Body of pancreas (tissue), 4 donors: Measurements from ENCODE around the gene C6orf89. TPM values are rescaled to one million over a fixed set of nuclear protein-coding genes. Genes with fewer than 3 reads are reported as not detected.

Experiments
- ATAC-seq: fragments of 150-250 bp; one replicate; pipeline ENCODE4 v1.9.1; 2016
- DNase-seq, 4 donors: peaks; one replicate each; pipeline ENCODE4 v3.0.0-alpha.2; 2019
- H3K27ac ChIP-seq, 4 donors: fragments of 200-600 bp; sonication (generic); 1 replicate in 3 of 4; 2 replicates in 1 of 4; pipeline versions ENCODE4 v1.5.1 to v1.6.1; 2016 to 2019; ENCODE audit warnings: mild to moderate bottlenecking in 1 of 4, mixed read lengths in 1 of 4, moderate library complexity in 1 of 4
- H3K27me3 ChIP-seq, 2 donors: fragments of 200-600 bp; sonication (generic); one replicate each; pipeline ENCODE4 v1.6.0; 2016; ENCODE audit warnings: mild to moderate bottlenecking in 1 of 2
- H3K36me3 ChIP-seq, 2 donors: fragments of 200-600 bp; sonication (generic); replicated peaks in 1 of 2; 2 replicates each; pipeline ENCODE4 v1.5.1; 2016; ENCODE audit warnings: low read depth in 2 of 2; ENCODE audit not compliant: insufficient read depth in 1 of 2
- H3K4me1 ChIP-seq: fragments of 200-600 bp; sonication (generic); one replicate; pipeline ENCODE4 v1.6.0; 2016
- H3K4me3 ChIP-seq, 2 donors: fragments of 200-600 bp; sonication (generic); 1 replicate in 1 of 2; 2 replicates in 1 of 2; pipeline ENCODE4 v1.5.1; 2016 to 2019
- H3K9me3 ChIP-seq, 3 donors: fragments of 200-600 bp; sonication (generic); 1 replicate in 2 of 3; 2 replicates in 1 of 3; pipeline ENCODE4 v1.5.1; 2016
- POLR2A ChIP-seq, 3 donors: fragments of 450-650 bp; IDR thresholded peaks; one replicate each; pipeline ENCODE4 v1.6.1; 2016; ENCODE audit warnings: antibody characterized with exemption in 3 of 3, mild to moderate bottlenecking in 2 of 3
- WGBS, 2 donors: methylation state at CpG; one replicate each; pipeline ENCODE4 v1.1.5; 2017; 5-methylcytosine and 5-hydroxymethylcytosine counted together
- intact Hi-C: fragments of 100-400 bp; cut with DNase I; formaldehyde crosslinking; loops from one replicate; pipeline ENCODE4 v1.15.1; 2023
- total RNA-seq, 2 donors: library from RNA; depleted of rRNA; stranded (reverse); fragments of >200 nt; gene quantifications; one replicate each; pipeline ENCODE4 v1.1.0, GENCODE V29; 2016
- TF ChIP-seq, protein P1 (sequence below), 7 experiments: fragments of 450-650 bp in 4 of 7; fragments of 200-600 bp in 3 of 7; sonication (generic) in 3 of 7; IDR thresholded peaks; one replicate each; pipeline ENCODE4 v1.5.1; 2016 to 2019; ENCODE audit warnings: antibody characterized with exemption in 7 of 7

C6orf89 gene
- total RNA-seq, 2 donors from 2014 or later: 16.5 to 25.7 TPM

DNA sequence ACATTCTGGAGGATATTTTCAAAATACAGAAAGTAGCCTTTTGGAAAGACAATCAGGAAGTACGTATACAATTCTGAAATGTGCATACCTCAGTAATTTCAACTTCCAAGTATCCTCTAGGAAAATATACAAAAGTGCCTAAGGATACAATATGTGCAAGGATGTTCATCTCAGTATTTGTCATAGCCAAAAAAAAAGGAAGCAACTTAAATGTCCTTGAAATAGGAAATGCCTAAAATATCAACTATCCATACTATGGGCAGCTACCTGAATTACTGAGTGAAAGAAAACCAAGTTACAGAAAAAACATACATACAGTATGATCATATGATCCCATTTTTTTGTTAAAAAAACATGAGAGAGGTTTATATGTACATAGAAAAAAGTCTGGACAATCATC is 12.6 kb upstream of the C6orf89 start:
- H3K9me3 ChIP-seq: no peaks in the 10 kb centered on the region
- H3K4me3 ChIP-seq: no peak overlapping the region
- TF ChIP-seq, protein P1, sequence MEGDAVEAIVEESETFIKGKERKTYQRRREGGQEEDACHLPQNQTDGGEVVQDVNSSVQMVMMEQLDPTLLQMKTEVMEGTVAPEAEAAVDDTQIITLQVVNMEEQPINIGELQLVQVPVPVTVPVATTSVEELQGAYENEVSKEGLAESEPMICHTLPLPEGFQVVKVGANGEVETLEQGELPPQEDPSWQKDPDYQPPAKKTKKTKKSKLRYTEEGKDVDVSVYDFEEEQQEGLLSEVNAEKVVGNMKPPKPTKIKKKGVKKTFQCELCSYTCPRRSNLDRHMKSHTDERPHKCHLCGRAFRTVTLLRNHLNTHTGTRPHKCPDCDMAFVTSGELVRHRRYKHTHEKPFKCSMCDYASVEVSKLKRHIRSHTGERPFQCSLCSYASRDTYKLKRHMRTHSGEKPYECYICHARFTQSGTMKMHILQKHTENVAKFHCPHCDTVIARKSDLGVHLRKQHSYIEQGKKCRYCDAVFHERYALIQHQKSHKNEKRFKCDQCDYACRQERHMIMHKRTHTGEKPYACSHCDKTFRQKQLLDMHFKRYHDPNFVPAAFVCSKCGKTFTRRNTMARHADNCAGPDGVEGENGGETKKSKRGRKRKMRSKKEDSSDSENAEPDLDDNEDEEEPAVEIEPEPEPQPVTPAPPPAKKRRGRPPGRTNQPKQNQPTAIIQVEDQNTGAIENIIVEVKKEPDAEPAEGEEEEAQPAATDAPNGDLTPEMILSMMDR (IDR thresholded peaks at IDR 0.05): no peak
- no peak for TF ChIP-seq POLR2A (IDR thresholded peaks at IDR 0.05)
- no peak for DNase-seq
- H3K27me3 ChIP-seq: no peaks in the 10 kb centered on the region
- peaks cover 13% of the 10 kb centered on the region for H3K4me1 ChIP-seq
- 87 to 92% methylated on average over 1 of the region's 1 CpG for WGBS, 2 donors
- no peaks in the 10 kb centered on the region for H3K36me3 ChIP-seq
- intact Hi-C loops: no loop called here
- peak overlapping the region in 1 of 4 donors; percentile 95 for H3K27ac ChIP-seq
- no peak for ATAC-seq

DNA sequence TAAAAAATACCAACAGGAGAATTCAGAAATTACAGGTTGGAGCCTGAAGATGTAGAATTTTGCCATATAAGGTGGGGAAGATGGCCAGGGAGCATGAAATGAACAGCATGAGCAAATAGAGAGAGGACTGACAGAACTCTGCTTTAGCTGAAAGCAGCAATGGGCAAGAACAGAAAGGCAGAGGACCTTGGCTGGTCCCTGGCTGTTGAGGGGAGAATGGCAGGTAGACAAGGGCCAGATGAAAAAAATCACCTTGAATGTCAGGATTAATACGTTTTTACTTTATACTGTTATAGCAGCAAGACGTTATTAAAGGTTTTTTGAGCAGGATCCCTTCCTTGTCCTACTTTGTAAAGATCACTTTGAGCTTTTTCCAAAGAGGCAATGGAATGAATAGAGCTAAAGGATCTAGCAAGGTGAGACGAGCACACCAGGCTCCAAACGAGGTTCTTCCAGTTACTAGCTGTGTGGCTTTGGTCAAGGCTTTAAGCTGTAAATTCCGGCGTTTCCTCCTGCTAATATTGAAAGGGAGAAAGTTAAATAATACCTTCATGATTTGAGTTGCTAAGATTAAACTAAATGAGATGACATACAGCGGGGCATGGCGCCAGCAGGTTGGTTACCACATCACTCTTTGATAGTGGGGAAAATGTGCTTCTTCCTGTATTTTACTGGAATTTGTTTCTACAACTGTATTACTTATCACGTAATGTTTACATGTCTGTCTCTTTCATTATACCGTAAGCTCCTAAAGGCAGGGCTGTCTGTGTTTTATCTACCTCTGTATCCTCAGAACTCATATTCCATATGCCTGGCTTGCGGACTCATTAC is 11.9 kb upstream of the C6orf89 start:
- H3K27me3 ChIP-seq: no peaks in the 10 kb centered on the region
- H3K4me3 ChIP-seq: peak overlapping the region; percentile 69 to 75
- DNase-seq (peak; percentile 66 to 87 (median 79)), ATAC-seq (peak; percentile 27)
- WGBS, 2 donors: 6 to 8% methylated on average over 11 of the region's 11 CpGs
- H3K4me1 ChIP-seq: peaks cover 13% of the 10 kb centered on the region
- peak overlapping the region; percentile 86 to 95 (median 92) for H3K27ac ChIP-seq
- intact Hi-C loops: no loop called here
- TF ChIP-seq POLR2A (IDR thresholded peaks at IDR 0.05): peak in 1 of 3 donors; percentile 19
- TF ChIP-seq, protein P1 (IDR thresholded peaks at IDR 0.05): peak in 3 of 7 experiments; percentile 15 to 44 (median 16)
- H3K9me3 ChIP-seq: no peaks in the 10 kb centered on the region
- H3K36me3 ChIP-seq: no peaks in the 10 kb centered on the region

DNA sequence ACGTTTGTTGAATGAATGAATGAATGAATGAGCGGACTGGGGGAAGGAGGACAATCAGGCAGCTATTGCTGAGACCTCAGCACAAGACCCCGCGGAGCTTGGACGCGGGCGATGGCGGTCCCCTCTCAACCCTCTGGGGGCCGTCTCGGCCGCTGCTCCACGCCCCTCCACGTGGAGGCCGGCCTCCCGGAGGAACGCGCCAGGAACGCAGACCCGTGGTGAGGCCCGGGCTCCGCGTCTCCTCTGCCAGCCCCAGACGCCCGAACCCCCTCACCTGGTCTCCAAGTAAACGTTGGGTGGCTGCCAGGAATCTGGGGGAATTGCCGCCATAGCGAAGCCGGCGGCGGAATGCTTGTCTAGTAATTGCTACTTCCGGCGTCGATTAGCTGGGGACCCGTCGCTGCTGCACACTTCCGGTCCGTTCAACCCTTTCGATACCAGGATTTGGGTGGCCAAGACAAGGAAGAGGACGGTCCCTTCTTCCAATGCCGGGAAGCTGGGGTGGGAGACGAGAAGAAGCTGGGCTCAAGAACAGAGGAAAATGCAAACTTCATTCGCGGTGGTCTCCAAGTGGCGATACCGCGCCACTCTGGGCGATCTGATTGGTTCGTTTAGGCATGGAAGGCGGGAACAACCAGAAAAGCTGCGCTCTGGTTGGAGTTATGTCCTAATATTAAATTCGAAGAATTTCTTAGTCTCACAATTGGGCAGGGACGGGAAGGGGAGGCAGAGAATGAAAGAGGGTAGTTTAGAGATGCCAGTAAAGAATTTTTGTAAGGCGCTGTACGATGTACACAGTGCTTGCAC is 11.1 kb upstream of the C6orf89 start, which contains the start of gene PPIL1:
Gene PPIL1 (minus strand): TSS at position 361 of the 807 bp plus-strand sequence. CDS start 31 bp downstream, at position 330.
- TF ChIP-seq POLR2A (IDR thresholded peaks at IDR 0.05): peak in 2 of 3 donors; percentile 54 to 55
- TF ChIP-seq, protein P1 (IDR thresholded peaks at IDR 0.05): peak in 1 of 7 experiments; percentile 19
- peak within 1 kb of the TSS; percentile 69 to 75 for H3K4me3 ChIP-seq
- no peaks in the 10 kb centered on the region for H3K36me3 ChIP-seq
- intact Hi-C loops: no loop called here
- H3K9me3 ChIP-seq: no peaks in the 10 kb centered on the region
- DNase-seq (peak; percentile 85 to 90 (median 89)), ATAC-seq (peak; percentile 92)
- peaks cover 13% of the 10 kb centered on the region for H3K4me1 ChIP-seq
- peak within 1 kb of the TSS; percentile 86 to 95 (median 92) for H3K27ac ChIP-seq
- 0% methylated on average over 29 to 54 of the region's 54 CpGs for WGBS, 2 donors
- no peaks in the 10 kb centered on the region for H3K27me3 ChIP-seq

DNA sequence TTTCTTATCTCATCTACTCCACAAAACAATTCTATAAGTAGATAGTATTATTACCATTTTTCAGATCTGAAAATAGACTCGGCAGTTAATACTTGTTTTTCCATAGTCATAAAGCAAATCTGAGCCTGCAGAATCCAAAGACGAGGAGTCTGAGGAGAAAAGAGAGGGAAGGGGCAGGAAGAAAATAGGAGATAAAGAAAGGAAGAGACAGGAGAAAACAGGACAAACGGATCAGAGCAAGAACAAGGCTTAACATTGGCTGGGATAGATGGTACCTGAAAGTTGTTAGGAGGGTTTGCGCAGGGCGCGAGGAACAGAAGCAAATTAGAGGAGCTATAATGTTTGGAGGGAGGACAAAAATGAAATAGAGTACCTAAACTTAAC is 10.5 kb upstream of the C6orf89 start:
- ATAC-seq (no peak), DNase-seq (no peak)
- H3K4me3 ChIP-seq: peak overlapping the region; percentile 69 to 75
- intact Hi-C loops: no loop called here
- no peaks in the 10 kb centered on the region for H3K36me3 ChIP-seq
- peaks cover 13% of the 10 kb centered on the region for H3K4me1 ChIP-seq
- H3K27ac ChIP-seq: peak overlapping the region; percentile 86 to 95 (median 92)
- no peaks in the 10 kb centered on the region for H3K9me3 ChIP-seq
- H3K27me3 ChIP-seq: no peaks in the 10 kb centered on the region
- TF ChIP-seq, protein P1 (IDR thresholded peaks at IDR 0.05): no peak
- TF ChIP-seq POLR2A (IDR thresholded peaks at IDR 0.05): no peak
- WGBS, 2 donors: 28 to 35% methylated on average over 6 of the region's 6 CpGs
